ENCODE measurements around the gene CIT. TPM values are rescaled to one million over a fixed set of nuclear protein-coding genes. Genes with fewer than 3 reads are reported as not detected.
"Not testable (repeated sequence)": the region's sequence is repeated elsewhere in the genome, so short reads cannot be mapped to it uniquely, and the experiment has no call there.

The CIT gene
- total and polyA plus RNA-seq, 12 donors = 4.3 to 65.9 (median 18.9) TPM

DNA sequence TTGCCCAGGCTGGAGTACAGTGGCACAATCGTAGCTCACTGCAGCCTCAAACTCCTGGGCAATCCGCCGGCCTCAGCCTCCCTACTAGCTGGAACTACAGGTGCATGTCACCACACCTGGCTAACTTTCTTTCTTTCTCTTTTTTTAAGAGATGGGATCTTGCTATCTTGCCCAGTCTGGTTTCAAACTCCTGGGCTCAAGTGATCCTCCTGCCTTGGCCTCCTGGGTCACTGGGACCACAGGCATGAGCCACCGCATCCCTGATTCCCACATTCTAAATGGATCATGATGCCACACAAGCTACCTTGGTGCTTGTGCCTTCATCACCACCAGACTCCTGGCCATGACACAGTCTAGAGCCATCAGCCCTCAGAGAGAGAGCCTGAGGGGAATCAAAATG, 165.4 kb downstream of the CIT start:
- Histone ChIP-seq H3K36me3 (replicated peaks in 1 of 2) (no peaks in the 10 kb centered on the region), H3K4me1 (replicated peaks in 1 of 2) (peaks cover 5 to 8% of the 10 kb centered on the region in 2 donors), H3K27ac (no peak overlapping the region), H3K27me3 (no peaks in the 10 kb centered on the region), H3K9me3 (replicated peaks in 1 of 3) (no peaks in the 10 kb centered on the region), H3K4me3 (no peak overlapping the region)
- WGBS, 4 donors = 95 to 100% (median 99%) methylated on average over 4 of the region's 4 CpGs
- TF ChIP-seq, protein P1, sequence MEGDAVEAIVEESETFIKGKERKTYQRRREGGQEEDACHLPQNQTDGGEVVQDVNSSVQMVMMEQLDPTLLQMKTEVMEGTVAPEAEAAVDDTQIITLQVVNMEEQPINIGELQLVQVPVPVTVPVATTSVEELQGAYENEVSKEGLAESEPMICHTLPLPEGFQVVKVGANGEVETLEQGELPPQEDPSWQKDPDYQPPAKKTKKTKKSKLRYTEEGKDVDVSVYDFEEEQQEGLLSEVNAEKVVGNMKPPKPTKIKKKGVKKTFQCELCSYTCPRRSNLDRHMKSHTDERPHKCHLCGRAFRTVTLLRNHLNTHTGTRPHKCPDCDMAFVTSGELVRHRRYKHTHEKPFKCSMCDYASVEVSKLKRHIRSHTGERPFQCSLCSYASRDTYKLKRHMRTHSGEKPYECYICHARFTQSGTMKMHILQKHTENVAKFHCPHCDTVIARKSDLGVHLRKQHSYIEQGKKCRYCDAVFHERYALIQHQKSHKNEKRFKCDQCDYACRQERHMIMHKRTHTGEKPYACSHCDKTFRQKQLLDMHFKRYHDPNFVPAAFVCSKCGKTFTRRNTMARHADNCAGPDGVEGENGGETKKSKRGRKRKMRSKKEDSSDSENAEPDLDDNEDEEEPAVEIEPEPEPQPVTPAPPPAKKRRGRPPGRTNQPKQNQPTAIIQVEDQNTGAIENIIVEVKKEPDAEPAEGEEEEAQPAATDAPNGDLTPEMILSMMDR (IDR thresholded peaks at IDR 0.05) = no peak
- no peak for TF ChIP-seq POLR2A (IDR thresholded peaks at IDR 0.05)
- DNase-seq = no peak
- intact Hi-C loops (cut with DNase I) = no loop called here

- intact Hi-C loops (cut with DNase I) = no loop called here
- no peak overlapping the region for H3K27ac ChIP-seq
- no peaks in the 10 kb centered on the region for H3K9me3 ChIP-seq (replicated peaks in 1 of 3)
- peaks cover 0 to 4% of the 10 kb centered on the region in 2 donors for H3K4me1 ChIP-seq (replicated peaks in 1 of 2)
- DNase-seq = peak in 1 of 7 donors; percentile 20
- WGBS, 4 donors = 96 to 97% (median 97%) methylated on average over 15 of the region's 15 CpGs
- H3K27me3 ChIP-seq = no peaks in the 10 kb centered on the region
- no peak overlapping the region for H3K4me3 ChIP-seq
- no peaks in the 10 kb centered on the region for H3K36me3 ChIP-seq (replicated peaks in 1 of 2)
- TF ChIP-seq, protein P1 (IDR thresholded peaks at IDR 0.05) = no peak
- no peak for TF ChIP-seq POLR2A (IDR thresholded peaks at IDR 0.05)
Measured at GRCh38 chr12:119710965-119711551, 166.1 kb downstream of the CIT start.

GRCh38 chr12:119710374-119710964, 166.7 kb downstream of the CIT start:
- Histone ChIP-seq H3K9me3 (replicated peaks in 1 of 3) (no peaks in the 10 kb centered on the region), H3K4me1 (replicated peaks in 1 of 2) (no peaks in the 10 kb centered on the region), H3K4me3 (no peak overlapping the region), H3K27me3 (no peaks in the 10 kb centered on the region), H3K27ac (no peak overlapping the region), H3K36me3 (replicated peaks in 1 of 2) (no peaks in the 10 kb centered on the region)
- WGBS, 4 donors = 82 to 93% (median 86%) methylated on average over 8 to 11 of the region's 11 CpGs
- intact Hi-C loops (cut with DNase I) = no loop called here
- TF ChIP-seq, protein P1 (IDR thresholded peaks at IDR 0.05) = no peak
- no peak for TF ChIP-seq POLR2A (IDR thresholded peaks at IDR 0.05)
- DNase-seq = peak in 1 of 7 donors; percentile 29

- intact Hi-C loops (cut with DNase I); H3K27ac ChIP-seq; H3K4me3 ChIP-seq; H3K9me3 ChIP-seq (replicated peaks in 1 of 3); H3K36me3 ChIP-seq (replicated peaks in 1 of 2); H3K27me3 ChIP-seq; DNase-seq: not testable (repeated sequence)
- peaks cover 18% of the 10 kb centered on the region in 2 donors for H3K4me1 ChIP-seq (replicated peaks in 1 of 2)
- WGBS, 4 donors = 88 to 100% (median 97%) methylated on average over 1 of the region's 1 CpG
Measured at GRCh38 chr12:119706427-119706826, 170.7 kb downstream of the CIT start.

DNA sequence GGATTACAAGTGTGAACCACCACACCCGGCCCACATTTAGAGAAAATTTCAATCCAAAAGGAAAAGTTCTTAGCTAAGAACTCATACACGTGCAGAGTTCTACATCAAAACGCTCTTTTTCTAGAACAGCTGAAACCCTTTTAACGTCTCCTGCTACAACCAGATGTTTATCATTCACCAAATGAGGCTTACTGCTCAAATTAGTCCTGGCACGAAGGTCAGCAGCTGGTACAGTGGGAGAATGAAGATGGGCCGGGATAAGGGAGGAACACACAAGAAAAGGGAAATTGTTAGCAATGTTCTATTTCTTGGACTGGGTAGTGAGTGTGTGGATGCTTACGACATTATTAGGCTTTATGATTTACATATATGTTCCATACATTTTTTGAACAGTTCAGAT, 171.9 kb downstream of the CIT start:
- Histone ChIP-seq H3K36me3 (replicated peaks in 1 of 2) (no peaks in the 10 kb centered on the region), H3K4me3 (no peak overlapping the region), H3K27me3 (no peaks in the 10 kb centered on the region), H3K4me1 (replicated peaks in 1 of 2) (peaks cover 18% of the 10 kb centered on the region in 2 donors), H3K9me3 (replicated peaks in 1 of 3) (no peaks in the 10 kb centered on the region), H3K27ac (peak overlapping the region in 3 of 5 donors; percentile 91 to 95 (median 92))
- no peak for TF ChIP-seq POLR2A (IDR thresholded peaks at IDR 0.05)
- TF ChIP-seq, protein P1 (IDR thresholded peaks at IDR 0.05) = no peak
- DNase-seq = no peak
- WGBS, 4 donors = 82 to 87% (median 85%) methylated on average over 7 of the region's 7 CpGs
- intact Hi-C loops (cut with DNase I) = no loop called here

Measured in adrenal gland (tissue), 12 donors.